Heart right ventricle (tissue), 16 donors: ENCODE data around the gene MAST2. TPM values are rescaled to one million over a fixed set of nuclear protein-coding genes. Genes with fewer than 3 reads are reported as not detected.
A peak's percentile ranks its signal among the peaks of the same experiment; 100 is the strongest.

ENCODE experiments used
- ATAC-seq, 8 donors: fragments of 200-7000 bp; cut with Tn5 transposase; one replicate each; pipeline ENCODE4 v1.9.1; 2020; ENCODE audit warnings: mild to moderate bottlenecking in 8 of 8, moderate library complexity in 8 of 8, moderate number of reproducible peaks in 1 of 8
- DNase-seq, 2 donors: peaks; one replicate each; pipeline ENCODE4 v3.0.0-alpha.2; 2020
- H3K27ac ChIP-seq, 10 donors: fragments of 200-600 bp; sonication (generic) in 2 of 10; one replicate each; pipeline versions ENCODE4 v1.5.0 to v1.8.0; 2020 to 2022; ENCODE audit warnings: mild to moderate bottlenecking in 3 of 10
- H3K27me3 ChIP-seq, 7 donors: fragments of 200-600 bp; one replicate each; pipeline ENCODE4 v1.8.0; 2021 to 2022; ENCODE audit warnings: mild to moderate bottlenecking in 2 of 7
- H3K36me3 ChIP-seq, 9 donors: fragments of 200-600 bp; sonication (generic) in 1 of 9; one replicate each; pipeline versions ENCODE4 v1.5.0 to v1.8.0; 2020 to 2022; ENCODE audit warnings: mild to moderate bottlenecking in 2 of 9
- H3K4me1 ChIP-seq, 9 donors: fragments of 200-600 bp; sonication (generic) in 1 of 9; one replicate each; pipeline versions ENCODE4 v1.5.0 to v1.8.0; 2020 to 2022; ENCODE audit warnings: mild to moderate bottlenecking in 4 of 9
- H3K4me3 ChIP-seq, 10 donors: fragments of 200-600 bp; sonication (generic) in 2 of 10; one replicate each; pipeline versions ENCODE4 v1.5.0 to v1.8.0; 2020 to 2022; ENCODE audit warnings: mild to moderate bottlenecking in 7 of 10, moderate library complexity in 2 of 10
- H3K9me3 ChIP-seq, 11 donors: fragments of 200-600 bp in 10 of 11; sonication (generic) in 2 of 11; one replicate each; pipeline versions ENCODE4 v1.5.0 to v1.8.0; 2013 to 2022; ENCODE audit warnings: mild to moderate bottlenecking in 2 of 11, control low read depth in 1 of 11, moderate library complexity in 1 of 11
- CTCF ChIP-seq, 9 donors: fragments of 200-600 bp; sonication (generic) in 2 of 9; IDR thresholded peaks; one replicate each; pipeline versions ENCODE4 v1.5.0 to v1.8.0; 2021 to 2022; ENCODE audit warnings: antibody characterized with exemption in 9 of 9, mild to moderate bottlenecking in 5 of 9, moderate library complexity in 1 of 9
- WGBS, 2 donors: extraction: QIAGEN DNeasy Blood & Tissue Kit; methylation state at CpG; one replicate each; pipeline ENCODE4 v1.1.7; 2013; ENCODE audit warnings: inconsistent platforms in 1 of 2; 5-methylcytosine and 5-hydroxymethylcytosine counted together
- intact Hi-C, 10 donors: fragments of 100-400 bp; cut with DNase I; formaldehyde crosslinking; loops; one replicate each; pipeline versions ENCODE4 v1.11.1 to v1.14.2; 2022
- polyA plus RNA-seq, 2 donors: library from polyadenylated mRNA; stranded (reverse); fragments of 200-250 nt; gene quantifications; one replicate each; pipeline ENCODE4 v1.2.3, GENCODE V29; 2013
- total RNA-seq, 10 donors: library from RNA; stranded (reverse); fragmentation: NEBNext Ultra II Directional in 3 of 10; extraction: Animal tissue kit (Norgen Biotek cat#: 25700) in 3 of 10; gene quantifications; one replicate each; pipeline versions ENCODE4 v1.2.1 to v1.2.4, GENCODE V29; 2021 to 2023
- donor health status: Arrhythmogenic right ventricular cardiomyopathy.
- donor health status: ischemic (EF 13 %, LVEDD 7.1; RV severe dilation, severe dysfunction).
- donor health status: healthy with polysubstance abuse.
- donor health status: DM: no; HTN: yes; CAD: no.
- donor health status: DM: no; HTN: no; CAD: no.
- donor health status: ischemic (EF 25% LVEDD 6.9; RV normal size, moderate dysfunction).
- donor health status: ischemic (EF 25% LVEDD 5.7; RV mildly dilated, moderate dysfunction).
- donor health status: healthy.
- donor health status: DM: yes; HTN: yes; CAD: no.
- donor health status: Ischemic cardiomyopathy.
- donor health status: ischemic (EF 35%, LVEDD 5.7; RV mildly dilated, moderate dysfunction).
- donor health status: nonischemic (EF 11% LVEDD 7.7; RV severe dilation, severe dysfunction).
- donor health status: DM: yes; HTN: yes; CAD: no.
- donor health status: PGD.
- donor health status: ischemic (EF 29% LVEDD 5.4; RV normal size, mild dysfunction).
- donor health status: nonischemic (EF 23%, LVEDD 6.1; RV moderate dilation, normal function).

MAST2 gene
- total and polyA plus RNA-seq, 12 donors: 66.4 to 129 (median 83.2) TPM

- Histone ChIP-seq H3K4me3 (no peak overlapping the region), H3K4me1 (peaks cover 0 to 25% (median 14%) of the 10 kb centered on the region in 9 donors), H3K36me3 (peaks cover 0 to 75% (median 22%) of the 10 kb centered on the region in 9 donors), H3K9me3 (no peaks in the 10 kb centered on the region), H3K27ac (no peak overlapping the region), H3K27me3 (no peaks in the 10 kb centered on the region)
- 92% methylated on average over 5 of the region's 5 CpGs for WGBS, 2 donors
- DNase-seq (no peak), ATAC-seq (no peak)
- intact Hi-C loops: no loop called here
- TF ChIP-seq CTCF (IDR thresholded peaks at IDR 0.05): no peak
Measured at GRCh38 chr1:46003315-46003714, 199.9 kb downstream of the MAST2 start.

DNA sequence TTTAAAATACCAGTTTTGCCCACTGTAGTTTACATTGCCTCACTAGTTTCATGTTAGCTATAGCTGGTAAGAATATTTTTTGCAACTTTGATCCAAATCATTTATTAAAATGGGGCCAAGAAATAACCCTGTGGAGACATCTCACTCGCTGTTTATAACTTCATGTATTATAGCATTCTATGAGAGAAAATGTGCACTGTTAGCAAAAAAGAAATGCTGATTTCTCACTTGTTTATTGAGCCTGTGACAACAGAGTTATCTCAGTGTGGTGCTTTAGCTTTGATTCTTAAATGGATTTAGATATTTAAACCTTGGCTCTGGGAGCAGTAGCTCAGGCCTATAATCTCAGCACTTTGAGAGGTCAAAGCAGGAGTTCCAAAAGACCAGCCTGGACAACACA, 201.1 kb downstream of the MAST2 start:
- TF ChIP-seq CTCF (IDR thresholded peaks at IDR 0.05): no peak
- 99 to 100% methylated on average over 1 of the region's 1 CpG for WGBS, 2 donors
- intact Hi-C loops: no loop called here
- no peak overlapping the region for H3K4me3 ChIP-seq
- H3K36me3 ChIP-seq: peaks cover 0 to 81% (median 32%) of the 10 kb centered on the region in 9 donors
- H3K9me3 ChIP-seq: no peaks in the 10 kb centered on the region
- H3K27ac ChIP-seq: no peak overlapping the region
- DNase-seq (no peak), ATAC-seq (no peak)
- peaks cover 0 to 20% (median 13%) of the 10 kb centered on the region in 9 donors for H3K4me1 ChIP-seq
- no peaks in the 10 kb centered on the region for H3K27me3 ChIP-seq

DNA sequence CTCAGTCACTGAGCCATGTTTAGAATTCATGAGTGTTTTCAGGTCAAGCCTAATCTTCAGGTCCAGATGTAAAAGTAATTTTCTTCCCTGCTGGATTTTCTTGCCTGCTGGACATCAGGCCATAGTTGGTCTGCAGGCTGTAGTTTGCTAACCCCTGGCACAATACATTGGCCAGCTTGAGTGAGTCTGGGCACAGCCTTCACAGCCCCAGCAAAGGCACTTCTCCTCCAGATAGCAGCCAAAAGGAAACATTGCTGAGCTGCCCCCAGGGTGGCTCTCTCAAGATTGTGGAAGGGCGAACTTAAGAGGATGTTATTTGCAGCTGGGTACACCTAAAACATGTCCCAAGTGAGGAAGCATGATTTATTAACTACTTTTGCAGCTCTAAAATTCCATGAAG, 202.2 kb downstream of the MAST2 start:
- Histone ChIP-seq H3K27ac (peak overlapping the region in 3 of 10 donors; percentile 8 to 39 (median 28)), H3K27me3 (no peaks in the 10 kb centered on the region), H3K4me1 (peaks cover 0 to 17% (median 13%) of the 10 kb centered on the region in 9 donors), H3K9me3 (no peaks in the 10 kb centered on the region), H3K4me3 (no peak overlapping the region), H3K36me3 (peaks cover 0 to 81% (median 40%) of the 10 kb centered on the region in 9 donors)
- intact Hi-C loops: no loop called here
- no peak for DNase-seq
- peak in 4 of 8 donors; percentile 34 to 68 (median 40) for ATAC-seq
- TF ChIP-seq CTCF (IDR thresholded peaks at IDR 0.05): no peak
- 41 to 54% methylated on average over 1 of the region's 1 CpG for WGBS, 2 donors

GRCh38 chr1:46008585-46008984, 205.2 kb downstream of the MAST2 start:
- no peaks in the 10 kb centered on the region for H3K9me3 ChIP-seq
- DNase-seq: no peak
- no peak overlapping the region for H3K4me3 ChIP-seq
- intact Hi-C loops: no loop called here
- ATAC-seq: peak in 4 of 8 donors; percentile 22 to 66 (median 46)
- peaks cover 0 to 17% (median 13%) of the 10 kb centered on the region in 9 donors for H3K4me1 ChIP-seq
- H3K36me3 ChIP-seq: peaks cover 0 to 95% (median 52%) of the 10 kb centered on the region in 9 donors
- no peaks in the 10 kb centered on the region for H3K27me3 ChIP-seq
- TF ChIP-seq CTCF (IDR thresholded peaks at IDR 0.05): no peak
- peak overlapping the region in 2 of 10 donors; percentile 24 to 36 for H3K27ac ChIP-seq
